ENCODE measurements around the gene SP110. TPM values are rescaled to one million over a fixed set of nuclear protein-coding genes. Genes with fewer than 3 reads are reported as not detected.

The SP110 gene
- total RNA-seq, 1 donor: 21.0 TPM

GRCh38 chr2:230234845-230235244, 15.1 kb upstream of the SP110 start:
- DNase-seq (ENCODE audit: low read depth): no peak
- H3K4me3 ChIP-seq (ENCODE audit: low read depth, low read length): no peak overlapping the region
- TF ChIP-seq, protein P1, sequence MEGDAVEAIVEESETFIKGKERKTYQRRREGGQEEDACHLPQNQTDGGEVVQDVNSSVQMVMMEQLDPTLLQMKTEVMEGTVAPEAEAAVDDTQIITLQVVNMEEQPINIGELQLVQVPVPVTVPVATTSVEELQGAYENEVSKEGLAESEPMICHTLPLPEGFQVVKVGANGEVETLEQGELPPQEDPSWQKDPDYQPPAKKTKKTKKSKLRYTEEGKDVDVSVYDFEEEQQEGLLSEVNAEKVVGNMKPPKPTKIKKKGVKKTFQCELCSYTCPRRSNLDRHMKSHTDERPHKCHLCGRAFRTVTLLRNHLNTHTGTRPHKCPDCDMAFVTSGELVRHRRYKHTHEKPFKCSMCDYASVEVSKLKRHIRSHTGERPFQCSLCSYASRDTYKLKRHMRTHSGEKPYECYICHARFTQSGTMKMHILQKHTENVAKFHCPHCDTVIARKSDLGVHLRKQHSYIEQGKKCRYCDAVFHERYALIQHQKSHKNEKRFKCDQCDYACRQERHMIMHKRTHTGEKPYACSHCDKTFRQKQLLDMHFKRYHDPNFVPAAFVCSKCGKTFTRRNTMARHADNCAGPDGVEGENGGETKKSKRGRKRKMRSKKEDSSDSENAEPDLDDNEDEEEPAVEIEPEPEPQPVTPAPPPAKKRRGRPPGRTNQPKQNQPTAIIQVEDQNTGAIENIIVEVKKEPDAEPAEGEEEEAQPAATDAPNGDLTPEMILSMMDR (IDR thresholded peaks at IDR 0.05; ENCODE audit: insufficient read depth, low read length): no peak

DNA sequence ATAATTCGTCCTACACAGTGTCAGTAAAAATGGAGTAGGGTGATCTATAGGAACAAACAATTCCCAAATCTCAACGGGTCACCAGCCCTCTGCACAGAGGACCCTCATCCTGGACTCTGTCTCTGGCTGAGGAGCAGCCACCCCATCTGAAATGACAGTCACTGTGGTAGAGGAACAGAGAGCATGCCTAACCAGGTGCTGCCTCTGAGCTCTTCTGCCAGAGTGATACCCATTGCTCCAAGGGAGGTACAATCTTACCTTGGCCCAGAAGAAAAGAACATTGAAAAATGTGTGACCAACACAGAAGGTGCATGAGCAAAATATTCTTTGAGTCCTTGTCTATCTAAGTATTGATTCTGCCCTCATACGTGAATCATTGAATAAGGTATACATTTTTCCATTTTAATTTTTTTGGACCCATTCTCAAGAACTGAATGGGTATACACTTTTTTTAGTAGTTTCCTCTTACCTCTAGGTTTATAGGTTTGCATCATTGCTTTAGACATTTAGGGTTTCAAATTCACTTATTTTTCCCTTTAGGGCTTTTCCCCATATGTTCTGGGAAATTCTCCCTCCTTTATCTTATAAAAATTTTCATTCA, 14.4 kb upstream of the SP110 start:
- DNase-seq (ENCODE audit: low read depth): no peak
- no peak overlapping the region for H3K4me3 ChIP-seq (ENCODE audit: low read depth, low read length)
- TF ChIP-seq, protein P1 (IDR thresholded peaks at IDR 0.05; ENCODE audit: insufficient read depth, low read length): no peak

DNA sequence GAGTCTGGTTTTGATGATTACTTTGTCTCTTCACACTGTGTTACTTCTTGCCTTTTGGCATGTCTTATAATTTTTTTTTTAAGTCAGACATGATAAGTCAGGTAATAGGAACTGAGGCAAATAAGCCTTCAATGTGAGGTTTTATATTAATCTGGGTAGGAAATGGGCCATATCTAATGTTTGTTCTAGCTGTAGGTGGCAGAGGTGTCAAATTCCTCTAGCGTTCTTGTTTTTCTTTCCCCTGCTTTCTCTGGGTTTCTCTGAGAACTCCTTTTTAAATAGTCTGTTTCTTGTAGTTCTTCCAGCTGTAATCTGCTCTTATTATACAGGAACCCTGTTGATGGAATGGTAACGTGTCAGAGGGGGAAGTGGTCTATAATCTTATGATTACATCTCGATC, 11.5 kb upstream of the SP110 start:
- no peak overlapping the region for H3K4me3 ChIP-seq (ENCODE audit: low read depth, low read length)
- TF ChIP-seq, protein P1 (IDR thresholded peaks at IDR 0.05; ENCODE audit: insufficient read depth, low read length): no peak
- DNase-seq (ENCODE audit: low read depth): no peak

DNA sequence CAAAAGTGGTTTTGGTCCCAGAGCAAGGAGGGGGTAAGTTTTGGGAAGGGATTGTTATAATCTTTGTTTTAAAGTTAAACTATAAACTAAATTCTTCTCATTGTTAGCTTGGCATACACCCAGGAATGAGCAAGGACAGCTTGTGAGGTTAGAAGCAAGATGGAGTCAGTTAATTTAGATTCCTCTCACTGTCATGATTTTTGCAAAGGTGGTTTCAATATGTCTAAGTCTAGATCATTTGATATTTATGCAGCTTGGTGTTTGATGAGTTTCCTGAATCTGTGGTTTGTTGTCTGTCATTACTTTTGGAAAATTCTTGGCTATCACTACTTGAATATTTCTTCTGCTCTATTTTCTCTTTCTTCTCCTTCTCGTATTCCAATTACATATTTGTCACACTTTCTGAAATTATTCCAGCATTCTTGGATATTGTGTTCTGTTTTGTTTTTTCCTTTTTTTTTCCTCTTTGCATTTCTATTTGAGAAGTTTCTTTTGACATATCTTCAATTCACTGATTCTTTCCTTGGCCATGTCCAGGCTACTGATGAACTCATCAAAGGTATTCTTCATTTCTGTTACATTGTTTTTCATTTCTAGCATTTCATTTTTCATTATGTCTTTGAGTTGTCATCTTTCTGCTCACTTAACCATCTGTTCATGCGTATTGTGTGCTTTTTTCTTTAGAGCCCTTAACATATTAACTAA, 10.9 kb upstream of the SP110 start:
- no peak overlapping the region for H3K4me3 ChIP-seq (ENCODE audit: low read depth, low read length)
- TF ChIP-seq, protein P1 (IDR thresholded peaks at IDR 0.05; ENCODE audit: insufficient read depth, low read length): no peak
- DNase-seq (ENCODE audit: low read depth): peak; percentile 16

GRCh38 chr2:230230087-230230486, 10.3 kb upstream of the SP110 start:
- peak; percentile 20 for DNase-seq (ENCODE audit: low read depth)
- no peak overlapping the region for H3K4me3 ChIP-seq (ENCODE audit: low read depth, low read length)
- TF ChIP-seq, protein P1 (IDR thresholded peaks at IDR 0.05; ENCODE audit: insufficient read depth, low read length): no peak

DNA sequence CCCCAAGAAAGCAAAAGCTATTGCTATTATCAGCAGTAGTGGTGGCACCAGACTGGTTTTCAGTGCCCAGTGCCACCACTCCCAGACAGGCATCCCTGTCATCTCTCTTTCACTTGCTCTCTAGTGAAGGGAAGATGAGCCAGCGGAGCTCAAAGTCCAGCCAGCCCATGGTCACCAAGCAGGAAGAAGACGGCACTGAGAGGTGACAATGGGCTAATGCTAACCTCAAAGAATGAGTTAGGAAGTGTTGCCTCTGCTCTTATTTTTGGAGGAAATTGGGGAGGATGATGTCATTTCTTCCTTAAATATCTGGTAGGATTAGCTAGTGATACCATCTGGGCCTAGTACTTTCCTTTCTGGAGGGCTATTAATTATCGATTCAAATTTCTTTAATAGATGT, 7.4 kb upstream of the SP110 start:
- no peak overlapping the region for H3K4me3 ChIP-seq (ENCODE audit: low read depth, low read length)
- TF ChIP-seq, protein P1 (IDR thresholded peaks at IDR 0.05; ENCODE audit: insufficient read depth, low read length): no peak
- DNase-seq (ENCODE audit: low read depth): no peak

All from fibroblast of the aortic adventitia (primary cell).